CD4-positive, alpha-beta T cell treated with Interleukin-17A for 1 hour (primary cell): ENCODE data around the gene HS3ST1.

Experiments
- DNase-seq: peaks from one replicate; pipeline ENCODE4 v3.0.0-alpha.2; 2020

Gene HS3ST1

DNA sequence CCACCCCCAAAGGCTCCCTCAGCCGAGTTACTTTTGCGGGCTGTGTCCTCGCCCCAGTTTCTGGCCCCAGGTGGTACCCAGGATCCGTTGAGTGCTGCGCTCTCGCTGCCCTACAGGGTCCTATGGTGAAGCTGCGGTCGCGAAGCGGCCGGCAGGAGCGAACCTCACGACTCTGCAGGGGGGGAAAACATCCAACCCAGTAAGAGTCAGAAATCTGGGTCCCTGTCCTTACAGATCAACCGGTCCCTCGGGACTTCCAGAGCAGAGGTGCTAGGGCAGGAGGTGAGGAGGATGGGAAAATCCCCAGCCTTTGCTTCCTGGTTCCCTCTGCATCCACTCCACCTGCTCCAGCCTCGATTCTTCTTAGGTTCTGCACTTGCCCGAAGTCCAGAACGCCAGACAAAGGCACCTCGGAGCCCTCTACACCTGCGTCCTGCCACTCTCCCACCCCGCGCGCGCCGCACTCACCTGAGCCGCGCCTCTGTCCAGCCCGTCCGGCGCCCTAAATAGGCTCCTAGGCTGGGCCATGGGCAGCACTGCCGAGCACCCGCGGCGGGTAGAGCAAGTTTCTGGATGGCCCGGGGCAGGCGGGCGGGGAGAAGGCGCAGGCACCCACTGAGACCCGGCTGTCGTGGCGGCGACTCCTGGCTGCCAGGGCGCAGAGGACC, at the start of gene HS3ST1:
HS3ST1 (minus strand) TSS at position 664 of the 668 bp plus-strand sequence. CDS start 28,889 bp downstream, outside the sequence.
- no peak for DNase-seq

DNA sequence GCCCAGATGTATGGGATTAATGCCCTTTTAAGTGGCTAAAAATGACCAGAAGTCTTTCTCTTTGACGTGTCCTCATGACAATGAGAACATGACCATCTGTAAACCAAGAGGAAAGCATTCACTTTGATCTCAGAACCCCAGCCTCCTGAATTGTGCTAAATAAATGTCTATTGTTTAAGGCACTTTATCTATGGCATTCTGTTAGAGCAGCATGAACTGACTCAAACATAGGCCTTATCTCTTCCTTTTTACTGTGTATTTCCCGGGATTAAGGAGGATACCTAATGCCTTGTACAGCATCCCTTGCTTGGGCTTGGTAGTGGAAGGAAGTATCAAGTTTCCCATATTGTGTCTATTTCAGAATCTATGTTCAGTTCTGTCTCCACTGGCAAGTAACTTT, 47.2 kb upstream of the HS3ST1 start:
- DNase-seq = no peak

DNA sequence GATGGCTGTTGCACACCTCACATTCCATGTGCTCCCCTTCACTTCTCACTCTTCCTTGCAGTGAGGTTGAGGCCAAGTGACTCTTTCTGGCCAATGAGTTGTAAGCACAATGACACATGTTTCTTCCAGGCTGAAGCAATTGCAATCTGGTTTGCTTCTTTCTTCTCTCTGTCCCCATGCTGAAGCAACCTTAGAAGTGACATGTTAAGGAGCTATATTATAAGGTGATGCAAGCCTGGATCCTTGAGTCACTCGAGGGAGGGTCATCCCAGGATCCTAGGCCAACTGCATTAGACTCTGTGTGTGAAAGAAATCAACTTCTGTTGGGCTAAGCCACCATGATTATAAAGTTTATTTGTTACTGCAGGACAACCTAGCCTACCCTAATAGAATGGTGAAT, 45.5 kb upstream of the HS3ST1 start:
- no peak for DNase-seq

DNA sequence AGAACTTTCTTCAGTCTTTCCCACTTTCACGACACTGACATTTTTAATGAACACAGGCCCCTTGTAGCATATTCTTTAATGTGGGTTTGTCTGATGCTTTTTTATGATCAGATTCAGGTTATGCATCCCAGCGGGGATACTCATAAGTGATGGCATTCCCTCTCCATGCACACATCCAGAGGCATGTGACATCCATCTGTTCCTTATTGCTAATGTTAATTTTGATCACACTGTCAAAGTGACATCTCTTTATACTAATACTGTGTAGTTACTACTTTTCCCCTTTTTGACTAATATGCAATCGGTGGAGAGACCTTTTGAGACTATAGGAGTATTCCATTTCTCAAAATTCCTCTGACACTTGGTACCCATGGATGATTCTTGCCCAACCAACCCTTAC, 43.8 kb upstream of the HS3ST1 start:
- no peak for DNase-seq

DNA sequence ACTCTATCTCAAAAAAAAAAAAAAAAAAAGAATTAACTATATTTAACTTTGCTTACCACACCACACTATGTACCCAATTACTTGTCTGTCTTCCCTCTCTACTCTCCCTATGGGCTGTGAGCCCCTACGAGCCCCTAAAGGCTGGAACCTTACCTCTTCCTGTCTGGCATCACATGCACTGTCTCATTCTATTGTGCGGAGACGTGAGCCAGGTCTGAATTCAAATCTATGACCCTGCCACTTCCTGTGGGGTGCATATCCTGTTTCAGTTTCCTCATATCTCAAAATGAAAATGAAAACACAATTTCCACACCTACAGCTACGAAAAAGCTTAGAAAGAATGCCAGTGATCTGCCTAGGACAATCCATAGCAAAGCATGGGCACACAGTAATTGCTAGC, 42.9 kb upstream of the HS3ST1 start:
- peak; percentile 83 for DNase-seq

DNA sequence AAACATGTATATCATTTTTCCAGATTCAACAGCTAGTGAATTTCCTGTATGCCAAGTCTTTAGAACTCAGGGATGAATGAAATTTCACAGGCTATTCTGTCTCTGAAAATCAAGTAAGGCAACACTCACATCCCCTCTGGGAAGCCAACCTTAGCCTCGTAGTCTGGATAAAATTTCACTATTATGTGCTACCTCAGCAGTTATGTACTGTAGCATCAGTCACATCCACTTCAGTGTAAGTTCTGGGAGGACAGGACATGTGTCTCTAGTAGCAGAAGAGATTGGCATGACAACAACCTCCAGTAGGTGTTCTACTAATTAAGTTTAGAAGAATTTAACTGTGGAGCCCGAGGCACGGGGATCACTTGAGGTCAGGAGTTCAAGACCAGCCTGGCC, 42.4 kb upstream of the HS3ST1 start:
- no peak for DNase-seq

DNA sequence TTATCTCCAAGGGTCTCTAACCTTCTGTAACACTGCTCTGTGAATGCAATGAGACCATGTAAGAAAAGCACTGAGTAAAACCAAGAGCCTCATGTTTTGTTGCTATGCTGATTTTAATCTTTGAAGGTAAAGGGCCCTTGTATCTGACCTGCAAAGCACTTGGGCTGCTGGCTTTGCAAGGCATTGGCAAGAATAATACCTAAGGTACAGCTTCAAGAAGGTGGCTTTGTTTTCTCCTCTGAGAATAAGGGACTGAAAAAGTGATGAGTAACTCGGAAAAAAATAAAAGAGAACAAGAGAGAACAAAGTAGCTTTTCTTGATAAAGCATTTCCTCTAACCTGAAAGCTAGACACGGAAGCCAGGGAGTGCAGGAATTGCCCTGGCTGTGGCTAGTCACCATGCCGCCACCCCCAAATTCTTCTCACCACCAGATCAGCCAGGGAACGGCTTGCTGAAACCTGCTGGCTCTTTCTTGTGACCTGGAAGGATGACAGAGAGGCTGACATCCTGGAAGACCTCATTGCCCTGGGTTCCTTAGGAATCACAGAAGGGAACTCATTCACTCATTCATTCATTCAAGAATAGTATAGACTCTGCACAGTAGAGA, 41.8 kb upstream of the HS3ST1 start:
- no peak for DNase-seq

DNA sequence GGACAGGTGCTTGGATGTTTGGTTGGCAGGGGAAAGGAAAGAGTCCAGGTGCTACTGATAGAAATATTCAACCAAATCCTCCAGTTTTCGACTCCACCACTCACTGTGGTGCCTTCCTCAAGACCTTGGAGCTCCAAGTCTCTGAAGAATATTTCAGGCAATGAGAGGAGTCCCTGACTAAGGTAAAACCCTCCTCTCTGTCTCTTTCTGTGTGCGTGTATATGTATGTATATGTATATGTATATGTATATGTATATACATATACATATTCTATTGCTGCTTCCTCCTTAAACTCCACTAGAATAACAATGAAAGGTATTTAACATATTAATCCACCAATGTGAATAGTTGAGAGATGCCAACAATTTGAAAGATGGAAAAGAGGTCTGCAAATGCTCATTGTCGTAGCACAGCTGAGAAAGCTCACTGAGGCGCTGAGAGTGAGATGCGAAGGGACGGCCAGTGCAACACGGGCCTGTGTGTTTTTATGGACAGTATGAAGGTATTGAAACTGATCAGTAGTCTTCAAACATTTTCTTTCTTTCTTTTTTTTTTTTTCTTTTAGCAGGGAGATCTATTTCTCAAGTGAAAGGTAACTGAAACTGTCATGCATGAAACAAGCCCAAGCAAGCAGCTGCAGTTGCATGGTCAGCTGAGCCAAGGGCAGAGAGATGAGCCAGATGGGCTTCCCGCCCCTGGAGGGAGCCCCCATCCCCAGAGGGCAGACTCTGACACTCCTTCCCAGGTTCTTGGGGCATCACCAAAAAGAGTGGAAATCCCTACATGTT, 41.1 kb upstream of the HS3ST1 start:
- no peak for DNase-seq

DNA sequence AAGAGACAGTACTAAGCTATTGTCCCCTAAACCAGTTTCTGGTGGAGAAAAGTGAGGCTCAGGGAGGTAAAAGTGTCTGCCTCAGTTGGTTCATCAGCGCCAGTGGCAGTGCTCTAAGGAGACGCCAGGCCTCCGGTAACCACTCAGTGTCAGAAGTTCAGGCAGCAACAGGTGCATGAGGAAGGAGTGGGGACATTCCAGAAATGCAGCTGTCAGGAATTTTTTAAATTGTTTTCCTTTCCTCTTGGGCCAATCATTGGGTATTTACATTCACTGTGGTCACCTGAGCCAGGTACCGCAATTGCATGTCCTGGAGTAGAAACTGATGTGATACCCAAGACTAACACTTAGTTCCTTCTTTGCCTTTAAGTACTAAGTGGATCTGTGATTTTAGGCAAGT, 40.2 kb upstream of the HS3ST1 start:
- DNase-seq = no peak

DNA sequence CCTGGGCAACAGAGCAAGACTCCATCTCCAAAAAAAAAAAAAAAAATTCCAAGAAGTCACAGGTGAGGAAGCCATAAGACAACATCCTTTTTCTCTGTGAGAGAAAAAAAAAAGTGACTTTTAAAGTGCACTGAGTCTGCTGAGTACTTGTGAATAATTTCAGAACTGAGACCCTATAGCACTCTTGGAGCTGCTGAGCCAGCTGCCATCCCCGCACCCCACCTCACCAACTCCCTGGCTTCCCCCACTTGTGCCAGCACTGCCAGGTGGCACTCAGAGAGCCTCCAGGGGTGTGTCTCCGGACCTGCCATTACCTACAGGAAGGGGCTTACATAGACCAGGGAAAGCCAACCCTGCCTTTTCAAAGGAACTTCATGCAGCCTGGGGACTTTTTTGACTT, 39.2 kb upstream of the HS3ST1 start:
- no peak for DNase-seq

DNA sequence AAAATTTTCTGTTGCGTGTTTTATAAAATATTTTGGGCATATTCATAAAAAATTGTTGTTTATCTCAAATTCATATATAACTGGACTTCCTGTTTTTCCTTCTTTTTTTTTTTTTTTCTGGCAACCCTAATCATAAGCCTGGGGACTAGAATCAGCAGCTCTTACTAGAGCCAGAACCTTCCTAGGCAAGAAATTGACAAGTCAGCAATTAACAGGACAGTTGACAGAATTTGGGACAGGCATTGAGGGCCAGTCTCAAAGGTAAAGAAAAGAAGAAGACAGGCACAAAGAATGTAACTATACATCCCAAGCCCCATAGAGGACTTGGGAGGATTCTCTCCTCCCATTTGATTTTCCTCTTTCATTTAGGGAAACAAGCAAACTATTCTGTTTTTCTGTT, 35.0 kb upstream of the HS3ST1 start:
- DNase-seq = no peak

DNA sequence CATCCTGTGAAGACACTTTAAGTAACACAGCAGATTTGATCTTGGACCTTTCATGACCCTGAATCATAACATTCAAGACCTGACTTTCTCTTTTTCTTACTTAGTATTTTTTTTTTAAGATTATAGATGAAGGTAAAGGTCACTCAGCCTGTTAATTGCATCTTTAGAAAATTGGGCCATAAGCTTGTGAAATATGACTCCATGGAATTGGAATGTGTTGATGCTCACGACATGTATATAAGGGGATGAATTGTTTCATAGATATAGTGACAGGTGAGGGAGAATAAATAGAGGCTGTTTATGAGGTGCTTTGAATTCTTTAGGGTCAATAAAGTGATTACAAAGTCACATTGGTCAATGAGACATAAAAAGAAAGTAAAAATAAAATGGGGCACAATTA, 27.7 kb upstream of the HS3ST1 start:
- DNase-seq = no peak

DNA sequence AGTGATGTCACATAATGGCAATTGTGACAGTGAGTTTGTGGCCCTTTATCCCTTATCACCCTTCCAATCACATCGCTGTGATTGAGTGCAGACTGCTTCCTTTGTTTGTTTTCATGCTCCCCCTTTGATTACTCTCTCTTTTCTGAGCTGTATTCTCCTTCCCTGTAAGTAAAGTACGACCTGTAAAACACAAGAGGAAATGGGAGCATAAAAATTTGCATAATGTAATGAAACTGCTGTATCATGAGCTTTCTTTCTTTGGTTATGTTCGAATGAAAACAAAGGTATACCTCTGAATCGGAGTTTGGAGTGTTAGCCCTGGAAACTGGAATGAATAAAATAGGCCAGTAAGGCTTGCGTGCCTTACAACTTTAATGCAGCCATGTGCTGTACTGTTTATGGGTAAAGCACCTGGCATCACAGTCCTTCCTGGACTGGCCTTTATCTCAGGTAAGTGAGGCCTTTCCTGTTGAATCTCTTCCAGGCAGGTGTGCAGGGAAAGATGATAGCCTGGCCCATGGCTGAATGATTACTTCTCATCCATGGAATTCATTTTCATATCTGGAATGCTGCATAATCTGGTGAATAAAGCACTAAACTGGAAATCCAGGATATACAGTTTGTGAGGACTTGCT, 26.6 kb upstream of the HS3ST1 start:
- no peak for DNase-seq

DNA sequence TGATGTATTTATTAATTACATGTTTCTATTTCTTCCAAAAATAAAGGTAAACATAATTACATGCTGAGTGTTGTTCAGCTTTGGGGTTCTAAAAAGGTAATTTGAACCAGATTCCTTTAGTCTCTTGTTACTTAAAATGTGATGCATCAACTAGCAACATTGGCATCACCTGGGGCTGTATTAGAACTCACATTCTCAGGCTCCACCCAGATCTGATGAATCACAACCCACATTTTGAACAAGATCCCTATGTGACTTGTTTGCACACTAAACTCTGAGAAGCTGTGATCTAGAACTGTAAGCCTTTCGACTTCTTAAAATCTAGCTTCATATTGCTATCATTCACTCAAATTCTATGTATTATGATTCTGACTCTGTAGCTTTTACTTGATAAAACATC, 23.0 kb upstream of the HS3ST1 start:
- no peak for DNase-seq

DNA sequence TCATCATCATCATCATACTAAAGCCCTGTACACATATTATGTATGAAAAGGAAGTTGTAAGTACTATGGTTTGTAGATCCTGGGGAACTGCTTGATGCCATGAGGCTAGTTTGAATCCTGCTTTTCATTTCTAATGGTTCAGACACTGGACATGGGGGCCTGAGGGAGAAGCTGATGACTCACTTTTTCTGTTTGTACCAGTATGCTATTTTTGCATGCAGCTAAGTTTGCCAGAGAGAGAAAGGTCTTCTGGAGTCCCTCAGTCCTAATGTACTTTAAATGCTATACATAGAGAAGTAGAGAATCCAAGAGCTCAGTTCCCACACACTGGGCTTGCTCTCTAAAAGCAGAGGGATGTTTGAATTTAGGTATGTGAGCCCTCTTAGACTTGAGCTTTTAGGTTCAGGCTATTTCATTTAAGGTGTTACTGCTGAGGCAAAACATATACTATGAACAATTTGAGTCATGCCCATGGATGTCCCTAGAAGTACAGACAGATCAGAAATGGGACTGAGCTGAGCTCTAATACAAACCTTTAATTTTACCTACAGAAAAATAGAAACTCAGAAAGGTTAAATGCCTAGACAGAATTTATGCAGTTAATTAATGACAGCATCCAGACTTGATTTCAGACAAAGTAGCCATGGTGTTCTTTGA, 17.6 kb upstream of the HS3ST1 start:
- no peak for DNase-seq

DNA sequence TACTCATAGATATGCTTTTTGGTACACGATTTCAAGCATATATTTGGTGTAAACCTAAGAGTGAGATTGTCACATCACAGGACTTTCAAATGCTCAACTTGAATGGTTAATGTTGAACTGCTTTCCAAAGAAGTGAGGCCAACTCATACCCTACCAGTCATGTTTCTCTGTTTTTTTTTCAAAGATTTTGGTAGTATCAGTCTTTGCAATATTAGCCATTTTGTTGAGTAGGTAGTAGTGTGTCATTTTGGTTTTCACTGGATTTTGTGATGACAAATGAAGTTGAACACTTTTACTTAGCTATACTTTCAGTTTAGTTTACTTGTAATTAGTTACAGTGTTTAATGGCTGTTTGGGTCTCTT, 12.5 kb upstream of the HS3ST1 start:
- DNase-seq = no peak

DNA sequence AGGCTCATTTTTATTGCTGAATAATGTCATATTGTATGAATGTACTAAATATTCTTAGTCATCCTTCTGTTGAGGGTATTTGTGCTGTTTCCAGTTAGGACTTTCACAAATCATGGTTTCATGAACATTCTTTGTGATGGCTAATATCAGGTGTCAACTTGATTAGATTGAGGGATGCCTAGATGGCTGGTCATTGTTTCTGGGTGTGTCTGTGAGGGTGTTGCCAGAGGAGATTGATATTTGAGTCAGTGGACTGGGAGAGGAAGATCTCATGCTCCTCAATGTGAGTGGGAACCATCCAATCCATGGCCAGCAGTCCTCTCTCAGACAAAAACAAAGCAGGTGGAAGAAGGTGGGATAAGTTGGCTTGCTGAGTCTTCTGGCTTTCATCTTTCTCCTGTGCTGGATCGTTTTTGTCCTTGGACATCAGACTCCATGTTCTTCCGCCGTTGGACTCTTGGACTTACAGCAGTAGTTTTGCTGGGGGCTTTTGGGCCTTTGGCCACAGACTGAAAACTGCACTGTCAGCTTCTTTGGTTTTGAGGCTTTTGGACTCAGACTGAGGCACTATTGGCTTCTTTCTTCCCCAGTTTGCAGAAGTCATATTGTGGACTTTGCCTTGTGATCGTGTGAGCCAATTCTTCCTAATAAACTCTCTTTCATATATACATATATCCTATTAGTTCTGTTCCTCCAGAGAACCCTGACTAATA, 11.9 kb upstream of the HS3ST1 start:
- no peak for DNase-seq

DNA sequence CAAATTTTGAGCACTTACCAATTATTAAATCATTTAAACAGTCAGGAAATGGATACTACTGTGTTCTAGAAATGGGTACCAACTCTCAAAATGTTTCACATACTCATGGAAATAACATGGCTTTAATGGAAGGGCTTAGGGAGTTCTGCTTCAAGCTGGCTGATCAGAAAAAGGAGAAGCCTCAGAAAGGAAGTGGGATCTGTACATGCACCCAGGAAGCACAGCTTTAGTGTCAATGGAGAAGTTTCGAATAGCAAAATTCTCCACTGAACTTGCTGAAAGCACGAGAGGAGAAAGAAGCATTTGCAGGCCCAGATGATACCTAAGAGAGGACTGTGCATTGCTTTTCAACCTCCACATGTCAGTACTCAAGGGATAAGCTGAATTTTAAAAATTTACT, 11.1 kb upstream of the HS3ST1 start:
- DNase-seq = no peak

DNA sequence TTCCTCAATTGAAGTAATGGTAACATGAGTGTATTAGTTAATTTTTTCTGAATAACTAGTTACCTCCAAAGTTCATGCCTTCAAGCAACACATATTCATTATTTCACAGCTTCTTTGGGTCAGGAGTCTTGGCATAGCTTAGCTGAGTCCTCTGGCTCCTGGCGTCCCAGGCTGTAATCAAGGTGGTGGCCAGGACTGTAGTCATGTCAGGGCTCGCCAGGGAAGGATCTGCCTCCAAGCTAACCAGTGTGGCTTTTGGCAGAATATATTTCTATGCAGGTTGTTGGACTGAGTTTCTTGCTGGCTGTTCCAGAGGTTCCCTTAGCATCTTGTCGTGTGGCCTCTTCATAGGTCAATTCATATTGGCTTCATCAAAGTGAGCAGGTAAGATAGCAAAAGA, 10.0 kb upstream of the HS3ST1 start:
- DNase-seq = no peak

DNA sequence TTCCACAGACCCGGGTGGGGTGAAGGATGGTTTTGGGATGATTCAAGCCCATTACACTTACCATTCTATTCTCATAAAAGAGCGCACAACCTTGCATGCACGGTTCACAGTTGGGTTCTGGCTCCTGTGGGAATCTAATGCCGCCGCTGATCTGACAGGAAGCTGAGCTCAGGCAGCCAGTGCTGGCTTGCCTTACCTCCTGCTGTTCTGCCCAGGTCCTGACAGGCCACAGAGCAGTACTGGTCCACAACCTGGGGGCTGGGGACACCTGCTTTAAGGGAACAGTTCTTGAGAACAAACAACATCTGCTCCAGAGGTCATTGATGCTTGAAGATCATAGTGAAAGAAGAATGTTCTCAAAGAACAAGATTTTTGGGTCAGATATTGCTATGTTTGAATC, 8.0 kb upstream of the HS3ST1 start:
- DNase-seq = no peak

DNA sequence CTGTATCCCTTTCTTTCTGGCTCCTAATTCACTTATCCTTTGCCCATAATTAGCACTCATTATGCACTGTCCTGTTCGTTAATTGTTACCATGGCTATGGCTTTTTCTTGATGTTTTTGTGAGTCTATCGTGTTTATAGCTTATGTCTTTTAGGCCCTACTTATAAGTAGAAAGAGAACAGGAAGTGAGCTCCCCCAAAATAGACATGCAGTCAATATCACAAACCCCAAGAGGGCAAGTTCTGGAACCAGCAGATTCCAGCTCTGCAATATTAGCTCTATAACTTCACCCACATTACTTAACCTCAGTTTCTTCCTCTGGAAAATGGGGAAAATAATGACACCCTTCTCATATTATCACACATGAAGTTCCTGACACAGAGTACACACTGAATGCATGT, 7.4 kb upstream of the HS3ST1 start:
- DNase-seq = no peak

DNA sequence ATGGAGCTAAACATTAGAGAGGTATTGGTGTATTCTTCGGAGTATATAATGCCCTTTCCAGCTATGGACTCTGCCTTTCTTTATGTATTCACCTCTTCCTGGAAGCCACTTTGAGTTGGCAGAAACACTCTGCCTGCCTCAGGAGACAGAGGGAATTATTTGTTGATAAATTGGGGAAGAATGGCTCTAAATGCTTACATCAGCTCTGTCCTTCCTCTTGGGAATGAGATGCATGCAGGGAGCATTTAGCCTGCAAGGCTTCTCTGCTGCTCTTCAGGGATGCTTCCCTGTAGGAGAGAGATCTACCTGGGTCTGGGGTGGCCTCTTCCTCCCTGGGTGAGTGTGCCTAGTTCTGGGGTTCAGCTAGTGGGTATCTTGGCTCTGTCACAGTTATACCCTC, 6.9 kb upstream of the HS3ST1 start:
- no peak for DNase-seq

DNA sequence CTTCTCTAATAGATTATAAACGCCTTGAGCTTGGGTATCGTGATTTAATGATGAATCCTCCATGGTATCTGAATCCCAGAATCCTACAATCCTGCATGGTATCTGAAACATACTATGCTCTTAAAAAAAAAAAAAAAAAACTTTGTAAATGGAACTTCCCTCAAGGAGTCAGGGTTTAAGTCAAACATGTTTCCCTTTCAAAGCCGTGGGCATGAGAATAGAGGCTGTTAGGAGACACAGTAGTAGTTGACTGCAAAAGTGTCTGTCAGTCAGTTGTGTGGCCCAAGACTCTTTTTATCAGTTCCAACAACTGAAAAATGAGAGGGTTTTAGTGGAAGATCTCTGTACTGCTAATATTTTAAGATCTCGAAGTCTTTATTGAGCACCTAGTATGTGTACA, 2.4 kb upstream of the HS3ST1 start:
- DNase-seq = no peak
